Measurements from ENCODE around the gene CALCOCO1.

DNA sequence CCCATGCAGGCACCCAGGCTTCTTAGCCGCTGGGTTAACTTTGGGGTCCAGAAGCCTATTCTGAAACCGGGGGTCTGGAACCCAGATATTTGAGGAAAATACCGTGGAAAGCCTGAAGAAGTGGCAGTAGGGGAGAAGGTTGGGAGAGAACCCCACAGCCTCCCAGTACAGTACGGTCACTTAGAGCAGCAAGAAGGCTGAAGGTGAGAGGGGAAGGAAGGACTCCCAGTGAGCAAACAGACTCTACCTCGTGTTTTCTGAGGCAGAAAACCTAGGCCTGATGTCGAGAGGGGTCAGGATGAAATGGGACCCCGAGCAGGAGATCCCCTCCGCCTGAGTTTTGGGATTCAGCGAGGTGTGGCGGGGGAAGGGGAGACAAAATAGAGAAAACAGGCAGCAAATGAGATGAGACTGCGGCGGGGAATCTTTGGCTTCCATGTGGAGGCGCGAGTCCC lies 10.7 kb upstream of the CALCOCO1 start:
- TF ChIP-seq, protein P1, sequence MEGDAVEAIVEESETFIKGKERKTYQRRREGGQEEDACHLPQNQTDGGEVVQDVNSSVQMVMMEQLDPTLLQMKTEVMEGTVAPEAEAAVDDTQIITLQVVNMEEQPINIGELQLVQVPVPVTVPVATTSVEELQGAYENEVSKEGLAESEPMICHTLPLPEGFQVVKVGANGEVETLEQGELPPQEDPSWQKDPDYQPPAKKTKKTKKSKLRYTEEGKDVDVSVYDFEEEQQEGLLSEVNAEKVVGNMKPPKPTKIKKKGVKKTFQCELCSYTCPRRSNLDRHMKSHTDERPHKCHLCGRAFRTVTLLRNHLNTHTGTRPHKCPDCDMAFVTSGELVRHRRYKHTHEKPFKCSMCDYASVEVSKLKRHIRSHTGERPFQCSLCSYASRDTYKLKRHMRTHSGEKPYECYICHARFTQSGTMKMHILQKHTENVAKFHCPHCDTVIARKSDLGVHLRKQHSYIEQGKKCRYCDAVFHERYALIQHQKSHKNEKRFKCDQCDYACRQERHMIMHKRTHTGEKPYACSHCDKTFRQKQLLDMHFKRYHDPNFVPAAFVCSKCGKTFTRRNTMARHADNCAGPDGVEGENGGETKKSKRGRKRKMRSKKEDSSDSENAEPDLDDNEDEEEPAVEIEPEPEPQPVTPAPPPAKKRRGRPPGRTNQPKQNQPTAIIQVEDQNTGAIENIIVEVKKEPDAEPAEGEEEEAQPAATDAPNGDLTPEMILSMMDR (CRISPR knock-in tag; IDR thresholded peaks at IDR 0.05) = no peak
- TF ChIP-seq, protein P2, sequence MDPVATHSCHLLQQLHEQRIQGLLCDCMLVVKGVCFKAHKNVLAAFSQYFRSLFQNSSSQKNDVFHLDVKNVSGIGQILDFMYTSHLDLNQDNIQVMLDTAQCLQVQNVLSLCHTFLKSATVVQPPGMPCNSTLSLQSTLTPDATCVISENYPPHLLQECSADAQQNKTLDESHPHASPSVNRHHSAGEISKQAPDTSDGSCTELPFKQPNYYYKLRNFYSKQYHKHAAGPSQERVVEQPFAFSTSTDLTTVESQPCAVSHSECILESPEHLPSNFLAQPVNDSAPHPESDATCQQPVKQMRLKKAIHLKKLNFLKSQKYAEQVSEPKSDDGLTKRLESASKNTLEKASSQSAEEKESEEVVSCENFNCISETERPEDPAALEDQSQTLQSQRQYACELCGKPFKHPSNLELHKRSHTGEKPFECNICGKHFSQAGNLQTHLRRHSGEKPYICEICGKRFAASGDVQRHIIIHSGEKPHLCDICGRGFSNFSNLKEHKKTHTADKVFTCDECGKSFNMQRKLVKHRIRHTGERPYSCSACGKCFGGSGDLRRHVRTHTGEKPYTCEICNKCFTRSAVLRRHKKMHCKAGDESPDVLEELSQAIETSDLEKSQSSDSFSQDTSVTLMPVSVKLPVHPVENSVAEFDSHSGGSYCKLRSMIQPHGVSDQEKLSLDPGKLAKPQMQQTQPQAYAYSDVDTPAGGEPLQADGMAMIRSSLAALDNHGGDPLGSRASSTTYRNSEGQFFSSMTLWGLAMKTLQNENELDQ (CRISPR knock-in tag; IDR thresholded peaks at IDR 0.05; ENCODE audit: borderline replicate concordance) = no peak
- TF ChIP-seq CBX5 (CRISPR knock-in tag; IDR thresholded peaks at IDR 0.05; ENCODE audit: borderline replicate concordance) (no peak), FIP1L1 (IDR thresholded peaks at IDR 0.05; ENCODE audit: borderline replicate concordance, insufficient read depth, low read depth, low read length) (no peak), CHD4 (IDR thresholded peaks at IDR 0.05; ENCODE audit: borderline replicate concordance, low read length) (no peak), MTA1 (CRISPR knock-in tag; IDR thresholded peaks at IDR 0.05; ENCODE audit: borderline replicate concordance) (no peak), ELF4 (CRISPR knock-in tag; IDR thresholded peaks at IDR 0.05; ENCODE audit: borderline replicate concordance) (no peak)

All from HepG2 (cell line).